DMS153 treated with DMSO at 0.1 percent for 48 hours (cell line): ENCODE data around the gene PDGFA.

Experiments used
- DNase-seq: peaks from one replicate; lab custom pipeline; 2025; ENCODE audit not compliant: unreplicated experiment; lab: John Stamatoyannopoulos, UW

Gene PDGFA

GRCh38 chr7:519484-520390 lies at the start of gene PDGFA:
Gene PDGFA (minus strand): TSS chr7:519846. CDS start chr7:519001, 845 bp downstream.
- DNase-seq, result peak; percentile 76

GRCh38 chr7:568031-568951 lies 48.6 kb upstream of the PDGFA start:
- no peak for DNase-seq

GRCh38 chr7:567305-567883 lies 47.7 kb upstream of the PDGFA start:
- DNase-seq, result no peak

DNA sequence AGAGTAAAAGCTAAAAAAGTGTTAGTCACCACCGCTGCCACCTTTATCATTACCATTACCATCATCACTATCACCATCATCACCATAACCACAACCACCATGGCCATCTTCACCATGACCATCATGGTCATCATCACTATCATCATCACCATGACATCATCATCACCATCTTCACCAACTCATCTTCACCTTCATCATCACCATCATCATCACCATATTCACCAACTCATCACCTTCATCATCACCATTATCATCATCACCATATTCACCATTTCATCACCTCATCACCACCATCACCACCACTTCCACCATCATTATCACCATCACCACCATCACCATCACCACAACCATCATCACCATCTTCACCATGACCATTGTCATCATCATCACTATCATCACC lies 46.5 kb upstream of the PDGFA start:
- DNase-seq, result no peak

DNA sequence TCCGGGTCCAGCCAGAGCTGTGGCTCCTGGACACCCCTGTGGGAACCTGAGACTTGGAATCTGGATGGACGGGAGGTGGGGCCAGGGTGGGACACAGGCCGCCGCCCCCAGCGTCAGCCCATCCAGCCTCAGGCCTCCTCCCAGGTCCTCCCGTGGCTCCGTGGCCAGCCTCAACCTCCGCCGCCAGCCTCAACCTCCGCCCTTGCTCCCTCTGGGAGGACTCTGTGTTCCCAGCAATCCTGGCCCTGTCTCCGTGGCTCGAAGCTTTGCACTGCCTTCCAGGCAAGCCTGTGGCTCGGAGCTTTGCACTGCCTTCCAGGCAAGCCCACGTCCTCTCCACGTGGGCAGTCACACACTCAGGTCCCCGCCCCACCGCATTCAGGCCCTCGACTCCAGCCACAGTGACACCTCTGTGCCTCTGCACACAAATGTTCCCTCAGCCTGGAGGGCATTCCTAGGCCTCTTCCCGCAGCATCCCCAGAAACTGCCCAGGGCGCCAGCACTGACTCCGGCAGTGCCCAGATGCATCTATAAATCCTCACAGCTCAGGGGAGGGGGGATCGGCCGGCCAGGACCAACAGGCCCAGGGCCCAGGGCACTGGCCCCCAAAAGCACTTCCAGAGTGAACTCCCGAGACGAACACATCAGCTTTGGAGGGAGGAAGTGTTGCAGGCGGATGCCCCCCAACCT lies 44.7 kb upstream of the PDGFA start:
- no peak for DNase-seq

DNA sequence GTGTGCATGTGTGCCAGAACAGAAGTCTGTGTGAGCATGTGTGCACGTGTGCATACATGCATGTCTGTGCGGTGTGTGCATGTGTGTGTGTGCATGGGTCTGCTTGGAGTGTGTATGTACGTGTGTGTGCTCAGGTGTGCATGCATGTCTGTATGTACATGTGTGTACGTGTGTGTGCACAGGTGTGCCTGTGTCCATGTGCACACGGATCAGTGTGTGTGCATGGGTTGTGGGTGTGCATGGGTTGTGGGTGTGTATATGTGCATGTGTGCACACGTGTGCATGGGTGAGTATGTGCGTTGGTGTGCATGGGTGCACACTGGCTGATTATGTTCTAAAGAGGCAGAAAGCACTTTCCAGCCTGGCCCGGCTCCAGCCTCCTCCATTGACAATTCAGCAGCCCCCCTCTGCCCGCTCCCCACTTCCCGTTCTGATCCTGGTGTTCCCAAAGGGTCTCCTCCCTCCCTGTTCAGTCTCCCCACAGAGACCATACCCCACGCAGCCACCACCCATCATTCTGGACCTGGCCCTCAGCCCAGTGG lies 44.1 kb upstream of the PDGFA start:
- no peak for DNase-seq

DNA sequence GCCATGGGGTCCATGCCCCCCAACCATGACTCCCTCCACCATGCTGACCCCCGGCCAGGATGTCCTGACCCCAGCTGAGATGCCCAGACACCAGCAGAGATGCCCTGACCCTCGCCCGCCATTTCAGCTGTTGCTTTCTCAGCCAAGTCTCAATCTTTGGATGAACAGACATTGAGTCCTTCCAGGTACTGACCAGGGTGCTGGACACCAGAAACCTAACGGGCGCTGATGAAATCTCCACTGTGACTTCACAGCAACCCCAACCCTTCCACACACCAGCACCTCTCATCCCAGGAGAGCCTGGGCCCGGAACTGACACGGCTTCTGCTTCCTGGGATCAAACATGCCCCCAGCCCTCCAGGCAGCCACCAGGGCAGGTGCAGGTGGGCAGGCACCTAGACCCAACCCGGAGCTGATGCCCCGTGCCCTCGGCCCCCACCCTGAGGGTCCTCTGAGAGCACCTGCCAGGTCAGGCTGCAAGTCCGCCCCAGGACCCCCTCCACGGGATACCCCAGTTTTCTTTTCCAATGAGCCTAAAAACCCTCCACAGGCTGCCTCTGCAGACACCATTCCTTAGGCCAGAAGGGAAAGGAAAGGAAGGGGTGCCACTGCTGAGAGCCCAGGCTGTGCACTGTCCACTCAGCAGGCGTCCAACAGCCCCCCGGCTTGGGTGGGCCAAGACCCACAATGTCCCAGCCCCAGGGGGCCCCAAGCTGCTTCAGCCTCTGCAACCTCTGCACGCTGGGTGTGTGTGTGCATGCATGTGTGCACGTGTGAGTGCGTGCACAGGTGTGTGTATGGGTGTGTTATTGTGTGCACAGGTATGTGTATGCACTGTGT lies 43.4 kb upstream of the PDGFA start:
- DNase-seq, result no peak

GRCh38 chr7:562374-562675 lies 42.7 kb upstream of the PDGFA start:
- no peak for DNase-seq

- DNase-seq, result no peak
Observed at GRCh38 chr7:561631-562373, 42.2 kb upstream of the PDGFA start.

DNA sequence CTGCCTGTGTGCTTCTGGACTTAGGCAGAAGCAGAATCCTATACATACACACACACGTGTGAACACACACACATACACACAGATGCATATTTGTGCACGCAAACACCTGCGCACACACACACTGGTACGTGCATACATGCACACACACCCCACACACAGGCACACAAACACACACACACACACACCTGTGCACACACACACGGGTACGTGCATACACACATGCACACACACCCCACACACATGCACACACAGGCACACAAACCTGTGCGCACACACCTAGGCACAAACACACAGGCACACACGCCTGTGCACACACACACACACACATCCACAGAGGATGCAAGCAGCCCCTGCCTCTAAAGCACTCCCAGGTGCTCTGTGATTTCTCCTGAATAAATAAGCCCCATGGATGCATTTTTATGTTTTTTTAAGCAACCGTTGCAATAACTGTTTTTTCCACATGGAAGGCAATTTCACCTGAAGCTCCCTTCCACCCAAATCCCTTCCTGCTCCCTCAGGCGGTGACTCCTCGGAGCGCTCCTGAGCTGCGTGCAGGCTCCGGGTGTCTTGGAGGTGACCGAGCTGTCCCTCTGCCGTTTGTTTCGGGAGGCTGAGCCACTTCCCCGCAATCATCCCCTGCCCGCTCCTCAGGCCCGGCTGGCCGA lies 41.5 kb upstream of the PDGFA start:
- DNase-seq, result no peak

DNA sequence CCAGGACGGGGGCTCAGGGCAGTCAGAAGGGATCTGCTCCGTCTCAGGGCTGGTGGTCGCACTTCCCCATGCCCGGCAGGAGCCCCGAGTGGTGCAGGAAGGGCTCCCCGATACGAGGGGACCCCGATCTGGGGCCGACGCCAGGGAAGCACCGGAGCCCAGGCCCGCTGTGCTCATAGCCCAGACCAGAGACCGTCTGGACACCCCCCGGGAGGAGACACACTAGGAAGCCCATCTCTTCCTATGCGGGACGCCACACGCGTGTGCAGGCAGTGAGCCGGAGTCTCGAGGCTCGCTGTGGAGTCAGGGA lies 39.7 kb upstream of the PDGFA start:
- DNase-seq, result no peak

DNA sequence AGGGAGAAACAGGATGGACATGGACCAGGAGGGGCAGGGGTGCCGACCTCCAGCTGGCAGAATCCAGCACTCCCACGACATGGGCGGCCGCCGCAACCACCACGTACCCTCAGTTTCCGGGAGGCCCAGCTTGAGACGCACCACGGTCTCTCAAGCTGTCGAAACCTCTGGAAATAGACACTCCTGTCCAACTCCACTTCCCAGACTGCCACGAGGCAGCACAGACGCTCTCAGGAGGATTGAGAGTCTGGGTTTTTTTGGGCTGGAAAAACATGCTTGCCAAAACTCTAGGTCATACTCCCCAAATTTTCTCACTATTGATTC lies 37.9 kb upstream of the PDGFA start:
- no peak for DNase-seq

DNA sequence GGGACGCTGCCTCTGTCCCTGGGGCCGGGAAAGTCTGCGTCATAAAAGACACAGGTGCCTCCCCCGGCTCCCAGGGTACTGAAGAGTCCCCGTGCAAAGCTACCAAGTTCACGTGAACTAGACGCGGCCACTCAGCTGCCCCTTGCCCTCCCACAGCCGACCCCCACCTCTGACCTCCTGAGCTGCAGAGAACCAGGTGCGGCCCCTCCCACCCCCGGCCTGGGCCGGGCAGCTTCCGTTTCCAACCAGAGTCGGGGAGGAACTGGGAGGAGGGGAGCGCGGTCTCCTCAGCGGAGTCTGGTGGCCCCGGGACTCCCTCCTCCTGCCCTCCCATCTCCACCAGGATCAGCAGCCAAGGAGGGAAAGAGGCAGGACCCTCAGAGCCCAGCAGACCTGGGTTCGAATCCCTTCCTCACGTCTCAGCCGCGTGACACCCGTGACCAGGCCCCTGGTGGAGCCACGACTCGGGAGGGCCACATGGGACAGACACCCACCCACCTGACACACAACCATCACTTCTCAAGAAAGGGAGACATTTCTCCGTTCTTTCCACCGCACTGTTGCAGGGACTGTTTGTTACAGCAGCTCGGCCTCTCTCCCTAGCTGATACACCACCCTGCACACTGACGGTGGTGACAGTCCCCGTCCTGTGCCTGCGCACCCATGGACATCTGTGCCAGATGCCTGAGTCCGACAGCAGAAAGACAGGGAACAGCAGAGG lies 37.4 kb upstream of the PDGFA start:
- DNase-seq, result no peak

GRCh38 chr7:556291-556826 lies 36.7 kb upstream of the PDGFA start:
- DNase-seq, result no peak

- no peak for DNase-seq
Observed at GRCh38 chr7:555551-556160, 36.0 kb upstream of the PDGFA start.

- DNase-seq, result no peak
Observed at GRCh38 chr7:553636-554111, 34.0 kb upstream of the PDGFA start.

- DNase-seq, result no peak
Observed at GRCh38 chr7:552868-553635, 33.4 kb upstream of the PDGFA start.
